Suppressor macrophage treated with lipopolysaccharide for 1 hour (primary cell): ENCODE measurements around the gene BTBD9.

Source experiments
- DNase-seq, 3 donors: peaks; one replicate each; pipeline ENCODE4 v3.0.0-alpha.2; 2020 to 2022

BTBD9 gene

DNA sequence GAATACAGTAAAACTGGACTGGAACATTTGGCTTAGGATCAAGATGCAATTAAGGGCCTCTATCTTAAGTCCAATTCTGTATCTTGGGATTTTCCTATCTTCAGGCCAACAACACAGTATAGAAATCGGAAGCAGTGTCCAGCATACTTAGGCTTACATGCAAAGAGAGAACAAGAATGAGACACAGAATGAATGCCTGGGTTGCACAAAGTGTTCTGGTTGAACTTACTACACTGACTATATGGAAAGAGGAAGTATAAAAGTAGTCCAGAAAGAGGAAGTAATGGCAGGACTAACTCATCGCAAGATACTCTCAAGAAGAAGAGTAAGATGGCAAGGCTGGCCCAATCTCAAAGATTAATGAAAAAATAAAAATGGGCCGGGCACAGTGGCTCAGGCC lies 87.6 kb downstream of the BTBD9 start:
- peak; percentile 62 to 84 (median 78) for DNase-seq

GRCh38 chr6:38549795-38550194 lies 89.9 kb downstream of the BTBD9 start:
- DNase-seq, result no peak

- no peak for DNase-seq
Measured at GRCh38 chr6:38549180-38549579, 90.5 kb downstream of the BTBD9 start.

- no peak for DNase-seq
Measured at GRCh38 chr6:38543022-38543421, 96.7 kb downstream of the BTBD9 start.

GRCh38 chr6:38542031-38542430 lies 97.7 kb downstream of the BTBD9 start:
- no peak for DNase-seq

DNA sequence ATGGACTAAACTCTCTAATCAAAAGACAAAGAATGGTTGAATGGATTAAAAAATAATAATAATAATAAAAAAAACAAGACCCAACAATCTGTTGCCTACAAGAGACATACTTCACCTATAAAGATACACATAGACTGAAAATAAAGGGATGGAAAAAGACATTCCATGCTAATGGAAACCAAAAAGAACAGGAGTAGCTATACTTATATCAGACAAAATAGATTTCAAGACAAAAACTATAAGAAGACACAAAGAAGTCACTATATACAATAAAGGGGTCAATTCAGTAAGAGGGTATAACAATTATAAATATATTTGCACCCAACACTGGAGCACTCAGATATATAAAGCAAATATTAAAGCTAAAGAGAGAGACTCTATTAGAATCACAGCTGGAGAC lies 106.7 kb downstream of the BTBD9 start:
- no peak for DNase-seq

DNA sequence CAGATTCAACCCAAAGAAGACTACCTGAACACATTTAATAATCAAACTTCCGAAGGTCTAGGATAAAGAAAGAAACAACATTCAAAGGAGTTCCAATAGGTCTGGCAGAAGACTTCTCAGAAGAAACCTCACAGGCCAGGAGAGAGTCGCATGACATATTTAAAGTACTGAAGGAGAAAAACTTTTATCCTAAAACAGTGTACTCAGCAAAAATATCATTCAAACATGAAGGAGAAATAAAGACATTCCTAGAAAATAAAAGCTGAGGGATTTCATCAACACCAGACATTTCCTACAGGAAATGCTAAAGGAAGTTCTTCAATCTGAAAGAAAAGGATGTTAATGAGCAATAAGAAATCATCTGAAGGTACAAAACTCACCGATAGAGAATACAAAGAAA lies 108.6 kb downstream of the BTBD9 start:
- DNase-seq, result no peak

DNA sequence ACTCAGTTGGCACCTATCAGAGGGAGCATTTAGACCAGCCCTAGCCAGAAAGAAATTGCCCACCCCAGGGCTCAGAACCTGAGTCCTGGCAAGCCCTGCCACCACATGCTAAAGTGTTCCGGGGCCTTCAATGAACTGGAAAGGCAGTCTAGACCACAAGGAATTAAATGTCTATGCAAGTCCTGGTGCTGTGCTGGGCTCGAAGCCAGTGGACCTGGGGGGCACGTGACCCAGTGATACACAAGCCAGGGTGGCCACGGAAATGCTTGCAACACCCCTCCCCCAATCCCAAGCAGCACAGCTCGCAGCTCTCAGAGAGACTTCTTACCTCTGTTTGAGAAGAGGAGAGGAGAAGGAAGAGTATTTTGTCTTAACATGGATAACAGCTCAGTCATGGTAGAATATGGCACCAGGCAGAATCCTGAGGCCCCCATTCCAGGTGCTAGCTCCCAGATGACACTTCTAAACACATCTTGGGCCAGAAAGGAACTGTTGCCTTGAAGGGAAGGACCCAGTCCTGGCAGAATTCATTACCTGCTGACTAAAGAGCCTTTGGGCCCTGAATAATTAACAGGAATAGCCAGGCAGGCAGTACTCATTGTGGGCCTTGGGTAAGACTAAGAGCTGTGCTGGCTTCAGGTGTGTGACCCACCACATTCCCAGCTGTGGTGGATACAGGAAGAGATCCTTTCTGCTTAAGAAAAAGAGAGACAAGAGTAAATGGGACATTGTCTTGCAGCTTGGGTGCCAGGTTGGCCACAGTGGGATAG lies 111.3 kb downstream of the BTBD9 start:
- DNase-seq, result no peak

- DNase-seq, result no peak
Measured at GRCh38 chr6:38527371-38527770, 112.4 kb downstream of the BTBD9 start.

DNA sequence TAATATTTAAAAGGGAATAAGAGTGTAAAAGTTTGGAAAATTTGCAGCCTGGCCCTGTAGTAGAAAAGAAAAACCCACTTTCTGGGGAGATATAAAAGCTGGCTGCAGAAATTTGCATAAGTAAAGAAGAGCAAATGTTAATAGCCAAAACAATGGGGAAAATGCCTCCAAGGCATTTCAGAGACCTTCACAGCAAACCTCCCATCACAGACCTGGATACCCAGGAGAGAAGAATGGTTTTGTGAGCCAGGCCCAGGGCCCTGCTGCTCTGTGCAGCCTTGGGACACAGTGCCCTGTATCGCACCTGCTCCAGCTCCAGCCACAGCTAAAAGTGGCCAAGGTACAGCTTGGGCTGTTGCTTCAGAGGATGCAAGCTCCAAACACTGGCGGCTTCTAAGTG lies 113.8 kb downstream of the BTBD9 start:
- no peak for DNase-seq

DNA sequence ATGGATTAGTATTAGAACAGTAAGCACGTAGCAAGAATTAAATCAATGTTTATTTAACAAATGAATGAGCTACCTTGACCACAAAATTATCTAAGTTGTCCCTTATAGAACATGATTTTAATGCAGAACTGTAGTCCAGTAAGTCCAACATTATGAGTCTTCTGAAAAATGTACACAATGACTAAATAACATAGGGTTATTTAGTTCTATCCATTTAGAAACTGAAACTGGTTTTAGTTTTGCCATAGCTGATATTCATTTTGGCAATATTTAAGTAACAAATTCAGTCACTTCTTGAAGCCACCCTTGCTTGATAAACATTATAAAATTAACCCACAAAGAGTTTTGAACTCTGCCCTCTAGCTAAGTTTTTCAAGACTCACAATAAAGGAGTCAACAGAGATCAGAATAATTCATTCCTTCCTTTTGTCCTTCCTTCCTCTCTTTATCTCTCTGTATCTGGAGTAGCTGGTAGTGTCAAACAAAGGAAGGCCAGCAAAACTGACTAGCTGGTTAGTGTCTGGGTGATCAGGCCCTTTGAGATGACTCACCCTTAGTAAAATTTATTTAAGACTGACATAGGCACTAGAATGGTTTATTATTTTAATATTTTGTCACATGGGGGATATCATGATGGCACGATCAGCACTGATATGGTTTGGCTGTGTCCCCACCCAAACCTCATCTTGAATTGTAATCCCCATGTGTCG lies 115.1 kb downstream of the BTBD9 start:
- DNase-seq, result no peak

DNA sequence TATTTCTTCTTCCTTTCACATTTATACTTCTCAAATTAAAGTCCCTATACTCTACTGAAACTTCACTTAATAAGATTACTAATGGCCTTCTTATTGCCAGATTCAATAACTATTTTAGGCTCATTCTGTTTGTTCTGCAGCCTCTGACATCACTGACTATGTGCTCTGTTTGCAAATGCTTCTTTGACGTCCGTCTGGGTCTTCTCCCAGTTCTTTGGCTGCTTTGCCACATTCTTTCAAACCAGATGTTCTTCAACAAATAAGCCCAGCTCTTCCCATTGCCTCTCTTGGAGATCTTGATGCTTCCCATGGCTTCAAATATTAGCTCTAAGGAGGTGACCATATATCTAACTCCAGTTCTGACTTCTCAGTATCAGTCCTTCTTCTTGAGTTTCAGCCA lies 117.4 kb downstream of the BTBD9 start:
- DNase-seq, result no peak

DNA sequence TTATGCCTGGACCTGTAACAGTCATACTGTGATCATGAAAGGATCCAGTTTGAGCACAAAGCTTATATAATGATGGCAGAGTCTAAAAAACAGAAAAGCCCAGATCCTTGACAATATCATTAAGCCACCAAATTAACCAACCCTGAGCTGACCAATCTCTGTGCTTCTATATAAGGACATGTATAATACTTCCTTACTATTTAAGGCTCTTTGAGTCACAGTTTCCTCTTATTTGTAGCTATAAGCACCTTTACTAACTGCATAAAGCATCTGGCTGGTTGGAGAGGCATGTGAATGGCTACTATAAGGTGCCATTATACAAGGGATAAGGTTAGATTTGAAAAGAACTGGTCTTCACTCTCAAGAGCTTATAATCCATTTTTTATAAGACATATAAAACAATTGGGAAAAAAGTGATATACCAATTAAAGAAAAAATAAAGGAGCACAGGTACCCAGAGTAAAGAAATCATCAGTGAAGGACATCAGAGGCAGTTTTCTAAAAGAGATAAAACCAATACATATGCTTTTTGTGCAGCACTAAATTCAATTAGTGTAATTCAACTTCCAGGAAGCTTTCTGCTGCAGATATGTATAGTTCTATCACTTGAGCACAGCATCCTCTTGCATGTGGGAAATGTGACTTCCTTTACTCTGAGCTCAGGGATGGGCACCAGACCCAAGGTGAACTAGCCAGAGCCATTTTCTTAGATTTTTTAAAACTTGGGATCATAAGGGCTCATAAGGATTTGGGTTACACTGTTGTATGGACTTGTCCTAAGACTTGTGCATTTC lies 121.0 kb downstream of the BTBD9 start:
- DNase-seq, result no peak

- DNase-seq, result no peak
Measured at GRCh38 chr6:38517005-38517404, 122.7 kb downstream of the BTBD9 start.

DNA sequence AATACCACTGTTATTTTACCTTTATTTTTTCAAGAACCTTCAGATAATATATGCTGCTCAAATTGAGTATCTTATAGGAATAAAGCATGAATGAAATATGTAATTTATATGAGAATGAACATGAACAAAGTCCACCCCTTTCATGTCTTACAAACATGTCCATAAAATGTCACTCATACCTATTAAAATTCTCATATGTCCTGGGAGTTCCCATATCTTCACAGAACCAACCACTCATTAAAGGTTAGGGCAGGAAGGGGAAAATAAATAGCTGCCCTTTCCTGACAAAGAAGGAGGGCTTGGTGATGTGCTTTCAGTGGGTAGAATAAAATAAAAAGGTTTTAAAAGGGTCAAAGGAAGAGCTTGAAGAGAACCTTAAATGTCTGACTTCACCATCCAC lies 125.3 kb downstream of the BTBD9 start:
- DNase-seq, result no peak

DNA sequence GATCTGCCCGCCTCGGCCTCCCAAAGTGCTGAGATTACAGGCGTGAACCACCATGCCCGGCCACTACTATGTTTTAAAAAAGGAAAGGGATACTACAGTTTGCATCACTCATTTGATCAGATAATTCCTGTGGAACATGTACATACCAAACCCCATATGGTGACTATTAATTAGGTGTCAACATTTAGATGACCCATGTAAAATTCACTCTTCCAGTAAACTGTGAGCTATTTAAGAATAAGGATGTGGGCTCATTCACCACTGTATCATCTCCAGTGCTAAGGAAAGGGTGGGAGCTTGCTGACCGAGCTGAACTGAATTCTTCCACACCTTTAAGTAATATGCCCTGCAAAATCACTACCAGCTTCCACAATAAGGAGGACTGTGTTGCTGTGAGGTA lies 127.5 kb downstream of the BTBD9 start:
- no peak for DNase-seq

- DNase-seq, result no peak
Measured at GRCh38 chr6:38510205-38510604, 129.5 kb downstream of the BTBD9 start.

GRCh38 chr6:38509713-38510112 lies 130.0 kb downstream of the BTBD9 start:
- DNase-seq, result no peak

DNA sequence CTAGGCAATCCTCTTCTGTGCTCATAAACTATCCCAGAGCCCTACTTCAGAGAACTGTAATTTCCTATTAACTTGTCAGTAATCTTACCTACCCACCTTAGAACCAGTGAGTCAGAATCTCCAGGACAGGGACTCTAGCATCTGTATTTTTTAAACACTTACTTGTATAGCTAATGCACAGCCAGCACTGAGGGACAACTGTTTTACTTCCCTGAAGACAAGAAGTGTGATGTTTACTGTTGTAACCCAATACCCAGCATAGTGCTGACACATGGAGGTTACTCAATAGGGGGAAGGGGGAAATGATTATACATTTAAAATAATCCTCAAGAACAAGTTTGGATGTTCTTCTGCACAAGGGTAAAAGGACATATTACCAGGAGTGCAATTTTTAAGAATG lies 130.8 kb downstream of the BTBD9 start:
- peak; percentile 7 to 28 (median 22) for DNase-seq

GRCh38 chr6:38508286-38508685 lies 131.4 kb downstream of the BTBD9 start:
- no peak for DNase-seq

DNA sequence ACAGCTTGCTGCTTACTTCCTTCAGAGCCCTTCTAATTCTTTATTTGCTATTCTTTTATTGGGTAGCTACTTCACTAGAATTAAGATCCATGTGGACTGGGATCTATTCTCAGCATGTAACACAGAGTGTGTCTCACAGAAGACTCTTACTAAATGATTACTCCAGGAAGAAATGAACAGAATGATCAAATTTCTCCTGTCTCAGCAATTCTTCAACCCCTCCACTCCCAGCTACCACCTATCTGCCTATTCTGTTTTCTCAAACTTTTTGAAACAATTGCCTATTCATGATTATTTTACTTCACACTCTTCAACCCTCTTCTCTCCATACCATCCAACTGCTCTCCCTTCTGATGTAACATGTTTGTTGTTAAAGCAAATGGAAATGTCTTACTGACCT lies 132.6 kb downstream of the BTBD9 start:
- no peak for DNase-seq

DNA sequence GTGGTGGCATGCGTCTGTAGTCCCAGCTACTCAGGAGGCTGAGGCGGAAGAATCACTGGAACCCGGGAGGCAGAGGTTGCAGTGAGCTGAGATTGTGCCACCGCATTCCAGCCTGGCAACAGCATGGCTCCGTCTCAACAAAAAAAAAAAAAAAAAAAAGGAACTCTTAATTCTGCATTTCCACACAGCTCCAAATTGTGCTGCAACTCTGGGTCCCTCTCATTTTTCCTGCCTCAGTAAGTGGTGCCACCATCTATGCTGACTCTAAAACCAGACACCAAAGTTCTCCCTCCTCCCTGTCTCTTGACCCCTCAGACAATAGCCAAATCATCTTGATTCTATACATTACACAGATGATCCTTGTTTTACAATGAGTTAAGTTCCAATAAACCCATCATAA lies 133.9 kb downstream of the BTBD9 start:
- DNase-seq, result peak in 2 of 3 donors; percentile 17 to 33

DNA sequence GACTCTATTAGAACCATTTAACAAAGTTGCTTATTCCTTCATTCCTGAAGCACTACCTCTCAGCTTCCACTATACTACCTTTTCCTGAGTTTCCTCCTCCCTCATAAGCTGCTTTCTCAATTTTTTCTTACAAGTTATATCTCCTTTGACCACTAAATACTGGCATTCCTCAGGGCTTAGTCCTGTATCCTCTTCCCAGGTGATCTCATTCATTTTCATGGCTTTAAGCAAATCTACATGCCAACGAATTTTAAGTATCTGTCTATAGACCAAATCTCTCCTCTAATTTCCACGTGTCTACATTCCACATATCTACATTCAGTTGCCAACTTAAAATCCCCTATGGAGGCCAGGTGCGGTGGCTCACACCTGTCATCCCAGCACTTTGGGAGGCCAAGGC lies 134.7 kb downstream of the BTBD9 start:
- no peak for DNase-seq
